GM23338 (cell line): ENCODE measurements around the gene SLC9A8. TPM values are rescaled to one million over a fixed set of nuclear protein-coding genes. Genes with fewer than 3 reads are reported as not detected.

Experiments used
- ATAC-seq: fragments of 200-7000 bp; cut with Tn5 transposase; 3 replicates; pipeline ENCODE4 v1.9.1; 2020
- DNase-seq: peaks from one replicate; pipeline ENCODE4 v3.0.0-alpha.2; 2015; ENCODE audit warnings: low spot score
- H2AFZ ChIP-seq: fragments of 200-600 bp; sonication (generic); 2 replicates; pipeline ENCODE4 v1.8.0; 2016; ENCODE audit warnings: antibody characterized with exemption, mild to moderate bottlenecking, moderate library complexity
- H3F3A ChIP-seq: fragments of 200-600 bp; sonication (generic); replicated peaks from 2 replicates; pipeline ENCODE4 v1.8.0; 2017; ENCODE audit warnings: antibody characterized with exemption, mixed run types, low read depth
- H3K27ac ChIP-seq: fragments of 200-600 bp; sonication (generic); 2 replicates; pipeline ENCODE4 v1.6.1; 2016; ENCODE audit warnings: low read depth
- H3K27me3 ChIP-seq: fragments of 200-600 bp; sonication (generic); 2 replicates; pipeline ENCODE4 v1.8.0; 2016; ENCODE audit warnings: mild to moderate bottlenecking, mixed run types, moderate library complexity; ENCODE audit not compliant: insufficient read depth
- H3K36me3 ChIP-seq: fragments of 200-600 bp; sonication (generic); 2 replicates; pipeline ENCODE4 v1.8.0; 2016; ENCODE audit warnings: mild to moderate bottlenecking; ENCODE audit not compliant: insufficient read depth
- H3K4me1 ChIP-seq: fragments of 200-600 bp; sonication (generic); 2 replicates; pipeline ENCODE4 v1.8.0; 2016; ENCODE audit warnings: mild to moderate bottlenecking, moderate library complexity; ENCODE audit not compliant: insufficient read depth
- H3K4me2 ChIP-seq: fragments of 200-600 bp; sonication (generic); 2 replicates; pipeline ENCODE4 v1.7.1; 2017; ENCODE audit warnings: mixed run types
- H3K4me3 ChIP-seq: fragments of 200-600 bp; sonication (generic); 2 replicates; pipeline ENCODE4 v1.6.1; 2016; ENCODE audit warnings: mixed run types
- H3K79me2 ChIP-seq: fragments of 200-600 bp; sonication (generic); replicated peaks from 2 replicates; pipeline ENCODE4 v1.8.0; 2017; ENCODE audit warnings: mild to moderate bottlenecking; ENCODE audit not compliant: insufficient read depth
- H3K9me2 ChIP-seq: fragments of 200-600 bp; sonication (generic); 2 replicates; pipeline ENCODE4 v1.8.0; 2017; ENCODE audit not compliant: insufficient read depth
- H4K20me1 ChIP-seq: fragments of 200-600 bp; sonication (generic); replicated peaks from 2 replicates; pipeline ENCODE4 v1.8.0; 2017; ENCODE audit warnings: mild to moderate bottlenecking; ENCODE audit not compliant: insufficient read depth
- H3K27ac Mint-ChIP-seq: 2 replicates; pipeline ENCODE4 v1.8.0; 2020; ENCODE audit warnings: inconsistent platforms, mild to moderate bottlenecking, moderate library complexity, mixed read lengths
- H3K27me3 Mint-ChIP-seq: 3 replicates; pipeline ENCODE4 v1.8.0; 2022; ENCODE audit warnings: low read depth, mild to moderate bottlenecking, moderate library complexity, mixed read lengths, inconsistent platforms; ENCODE audit not compliant: insufficient read depth, poor library complexity
- H3K36me3 Mint-ChIP-seq: 3 replicates; pipeline ENCODE4 v1.8.0; 2021; ENCODE audit warnings: low read depth, mild to moderate bottlenecking, inconsistent platforms, moderate library complexity, mixed read lengths
- H3K4me1 Mint-ChIP-seq: 3 replicates; pipeline ENCODE4 v1.8.0; 2020; ENCODE audit warnings: mild to moderate bottlenecking, inconsistent platforms, mixed read lengths
- H3K4me3 Mint-ChIP-seq: 3 replicates; pipeline ENCODE4 v1.8.0; 2021; ENCODE audit warnings: moderate library complexity, mild to moderate bottlenecking, inconsistent platforms, mixed read lengths
- H3K9me3 Mint-ChIP-seq: 3 replicates; pipeline ENCODE4 v1.8.0; 2020; ENCODE audit warnings: moderate library complexity, mild to moderate bottlenecking, inconsistent platforms, mixed read lengths
- CTCF ChIP-seq, 2 experiments: fragments of 200-600 bp in 1 of 2; sonication (generic) in 1 of 2; conservative IDR thresholded peaks; 2 replicates each; pipeline versions ENCODE4 v1.5.1 to v1.6.1; 2016 to 2017; ENCODE audit warnings: antibody characterized with exemption in 2 of 2, low read depth in 2 of 2, mild to moderate bottlenecking in 2 of 2, moderate library complexity in 1 of 2
- EZH2 ChIP-seq: fragments of 200-600 bp; sonication (generic); IDR thresholded peaks from one replicate; pipeline ENCODE4 v1.8.0; 2017; ENCODE audit warnings: antibody characterized with exemption, mild to moderate bottlenecking, low read depth; ENCODE audit not compliant: unreplicated experiment
- EZH2phosphoT487 ChIP-seq: fragments of 200-600 bp; sonication (generic); IDR thresholded peaks from one replicate; pipeline ENCODE4 v1.8.1; 2018; ENCODE audit warnings: antibody characterized with exemption; ENCODE audit not compliant: unreplicated experiment
- JUNB ChIP-seq: IDR thresholded peaks from one replicate; pipeline ENCODE4 v1.6.1; 2016; ENCODE audit warnings: antibody characterized with exemption; ENCODE audit not compliant: unreplicated experiment
- NANOG ChIP-seq: IDR thresholded peaks from 2 replicates; pipeline ENCODE4 v1.6.1; 2016; ENCODE audit warnings: antibody characterized with exemption, borderline replicate concordance
- STAT1 ChIP-seq: IDR thresholded peaks from one replicate; pipeline ENCODE4 v1.6.1; 2016; ENCODE audit warnings: antibody characterized with exemption; ENCODE audit not compliant: unreplicated experiment
- ZNF114 ChIP-seq: fragments of 250-450 bp; sonication (Bioruptor Pico); IDR thresholded peaks from 2 replicates; pipeline ENCODE4 v1.5.0; 2020; ENCODE audit warnings: mild to moderate bottlenecking, moderate library complexity
- polyA plus RNA-seq: library from polyadenylated mRNA; unstranded; fragments of >200 nt; fragmentation: Nextera tagmentation; extraction: Ambion mirVana; gene quantifications from 2 replicates; pipeline ENCODE4 v1.2.1, GENCODE V29; 2016
- total RNA-seq: library from RNA; depleted of rRNA; stranded (reverse); fragments of >200 nt; shearing (Covaris generic); gene quantifications from 2 replicates; pipeline ENCODE4 v1.2.3, GENCODE V29; 2014
- TF ChIP-seq, protein P1 (sequence below): fragments of 250-450 bp; sonication (Bioruptor Pico); IDR thresholded peaks from 2 replicates; pipeline ENCODE4 v1.5.0; 2020; ENCODE audit warnings: mild to moderate bottlenecking, moderate library complexity
- TF ChIP-seq, protein P2 (sequence below): IDR thresholded peaks from one replicate; pipeline ENCODE4 v1.6.1; 2018; ENCODE audit warnings: antibody characterized with exemption; ENCODE audit not compliant: unreplicated experiment

The SLC9A8 gene
- total and polyA plus RNA-seq, 2 experiments from 2014 or later, result 2.6 to 6.4 TPM

DNA sequence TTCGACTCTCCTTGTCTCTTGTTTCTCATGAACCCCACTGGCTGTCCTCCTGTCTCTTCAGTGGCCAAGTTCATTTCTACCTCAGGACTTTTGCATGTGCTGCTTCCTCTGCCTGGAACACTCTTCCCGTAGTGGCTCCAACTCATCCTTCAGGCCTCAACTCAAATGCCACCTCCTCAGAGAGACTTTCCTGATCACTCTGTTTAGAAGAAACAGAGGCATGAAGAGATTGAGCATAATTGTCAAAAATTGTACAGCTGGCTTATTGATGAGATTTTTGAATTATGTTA lies 17.5 kb upstream of the SLC9A8 start (continued):
- TF ChIP-seq, protein P1, sequence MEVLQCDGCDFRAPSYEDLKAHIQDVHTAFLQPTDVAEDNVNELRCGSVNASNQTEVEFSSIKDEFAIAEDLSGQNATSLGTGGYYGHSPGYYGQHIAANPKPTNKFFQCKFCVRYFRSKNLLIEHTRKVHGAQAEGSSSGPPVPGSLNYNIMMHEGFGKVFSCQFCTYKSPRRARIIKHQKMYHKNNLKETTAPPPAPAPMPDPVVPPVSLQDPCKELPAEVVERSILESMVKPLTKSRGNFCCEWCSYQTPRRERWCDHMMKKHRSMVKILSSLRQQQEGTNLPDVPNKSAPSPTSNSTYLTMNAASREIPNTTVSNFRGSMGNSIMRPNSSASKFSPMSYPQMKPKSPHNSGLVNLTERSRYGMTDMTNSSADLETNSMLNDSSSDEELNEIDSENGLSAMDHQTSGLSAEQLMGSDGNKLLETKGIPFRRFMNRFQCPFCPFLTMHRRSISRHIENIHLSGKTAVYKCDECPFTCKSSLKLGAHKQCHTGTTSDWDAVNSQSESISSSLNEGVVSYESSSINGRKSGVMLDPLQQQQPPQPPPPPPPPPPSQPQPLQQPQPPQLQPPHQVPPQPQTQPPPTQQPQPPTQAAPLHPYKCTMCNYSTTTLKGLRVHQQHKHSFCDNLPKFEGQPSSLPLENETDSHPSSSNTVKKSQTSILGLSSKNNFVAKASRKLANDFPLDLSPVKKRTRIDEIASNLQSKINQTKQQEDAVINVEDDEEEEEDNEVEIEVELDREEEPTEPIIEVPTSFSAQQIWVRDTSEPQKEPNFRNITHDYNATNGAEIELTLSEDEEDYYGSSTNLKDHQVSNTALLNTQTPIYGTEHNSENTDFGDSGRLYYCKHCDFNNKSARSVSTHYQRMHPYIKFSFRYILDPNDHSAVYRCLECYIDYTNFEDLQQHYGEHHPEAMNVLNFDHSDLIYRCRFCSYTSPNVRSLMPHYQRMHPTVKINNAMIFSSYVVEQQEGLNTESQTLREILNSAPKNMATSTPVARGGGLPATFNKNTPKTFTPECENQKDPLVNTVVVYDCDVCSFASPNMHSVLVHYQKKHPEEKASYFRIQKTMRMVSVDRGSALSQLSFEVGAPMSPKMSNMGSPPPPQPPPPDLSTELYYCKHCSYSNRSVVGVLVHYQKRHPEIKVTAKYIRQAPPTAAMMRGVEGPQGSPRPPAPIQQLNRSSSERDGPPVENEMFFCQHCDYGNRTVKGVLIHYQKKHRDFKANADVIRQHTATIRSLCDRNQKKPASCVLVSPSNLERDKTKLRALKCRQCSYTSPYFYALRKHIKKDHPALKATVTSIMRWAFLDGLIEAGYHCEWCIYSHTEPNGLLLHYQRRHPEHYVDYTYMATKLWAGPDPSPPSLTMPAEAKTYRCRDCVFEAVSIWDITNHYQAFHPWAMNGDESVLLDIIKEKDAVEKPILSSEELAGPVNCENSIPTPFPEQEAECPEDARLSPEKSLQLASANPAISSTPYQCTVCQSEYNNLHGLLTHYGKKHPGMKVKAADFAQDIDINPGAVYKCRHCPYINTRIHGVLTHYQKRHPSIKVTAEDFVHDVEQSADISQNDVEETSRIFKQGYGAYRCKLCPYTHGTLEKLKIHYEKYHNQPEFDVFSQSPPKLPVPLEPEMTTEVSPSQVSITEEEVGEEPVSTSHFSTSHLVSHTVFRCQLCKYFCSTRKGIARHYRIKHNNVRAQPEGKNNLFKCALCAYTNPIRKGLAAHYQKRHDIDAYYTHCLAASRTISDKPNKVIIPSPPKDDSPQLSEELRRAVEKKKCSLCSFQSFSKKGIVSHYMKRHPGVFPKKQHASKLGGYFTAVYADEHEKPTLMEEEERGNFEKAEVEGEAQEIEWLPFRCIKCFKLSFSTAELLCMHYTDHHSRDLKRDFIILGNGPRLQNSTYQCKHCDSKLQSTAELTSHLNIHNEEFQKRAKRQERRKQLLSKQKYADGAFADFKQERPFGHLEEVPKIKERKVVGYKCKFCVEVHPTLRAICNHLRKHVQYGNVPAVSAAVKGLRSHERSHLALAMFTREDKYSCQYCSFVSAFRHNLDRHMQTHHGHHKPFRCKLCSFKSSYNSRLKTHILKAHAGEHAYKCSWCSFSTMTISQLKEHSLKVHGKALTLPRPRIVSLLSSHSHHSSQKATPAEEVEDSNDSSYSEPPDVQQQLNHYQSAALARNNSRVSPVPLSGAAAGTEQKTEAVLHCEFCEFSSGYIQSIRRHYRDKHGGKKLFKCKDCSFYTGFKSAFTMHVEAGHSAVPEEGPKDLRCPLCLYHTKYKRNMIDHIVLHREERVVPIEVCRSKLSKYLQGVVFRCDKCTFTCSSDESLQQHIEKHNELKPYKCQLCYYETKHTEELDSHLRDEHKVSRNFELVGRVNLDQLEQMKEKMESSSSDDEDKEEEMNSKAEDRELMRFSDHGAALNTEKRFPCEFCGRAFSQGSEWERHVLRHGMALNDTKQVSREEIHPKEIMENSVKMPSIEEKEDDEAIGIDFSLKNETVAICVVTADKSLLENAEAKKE (CRISPR knock-in tag), result no peak
- TF ChIP-seq EZH2phosphoT487 (no peak), JUNB (no peak), NANOG (no peak)
- TF ChIP-seq, protein P2, sequence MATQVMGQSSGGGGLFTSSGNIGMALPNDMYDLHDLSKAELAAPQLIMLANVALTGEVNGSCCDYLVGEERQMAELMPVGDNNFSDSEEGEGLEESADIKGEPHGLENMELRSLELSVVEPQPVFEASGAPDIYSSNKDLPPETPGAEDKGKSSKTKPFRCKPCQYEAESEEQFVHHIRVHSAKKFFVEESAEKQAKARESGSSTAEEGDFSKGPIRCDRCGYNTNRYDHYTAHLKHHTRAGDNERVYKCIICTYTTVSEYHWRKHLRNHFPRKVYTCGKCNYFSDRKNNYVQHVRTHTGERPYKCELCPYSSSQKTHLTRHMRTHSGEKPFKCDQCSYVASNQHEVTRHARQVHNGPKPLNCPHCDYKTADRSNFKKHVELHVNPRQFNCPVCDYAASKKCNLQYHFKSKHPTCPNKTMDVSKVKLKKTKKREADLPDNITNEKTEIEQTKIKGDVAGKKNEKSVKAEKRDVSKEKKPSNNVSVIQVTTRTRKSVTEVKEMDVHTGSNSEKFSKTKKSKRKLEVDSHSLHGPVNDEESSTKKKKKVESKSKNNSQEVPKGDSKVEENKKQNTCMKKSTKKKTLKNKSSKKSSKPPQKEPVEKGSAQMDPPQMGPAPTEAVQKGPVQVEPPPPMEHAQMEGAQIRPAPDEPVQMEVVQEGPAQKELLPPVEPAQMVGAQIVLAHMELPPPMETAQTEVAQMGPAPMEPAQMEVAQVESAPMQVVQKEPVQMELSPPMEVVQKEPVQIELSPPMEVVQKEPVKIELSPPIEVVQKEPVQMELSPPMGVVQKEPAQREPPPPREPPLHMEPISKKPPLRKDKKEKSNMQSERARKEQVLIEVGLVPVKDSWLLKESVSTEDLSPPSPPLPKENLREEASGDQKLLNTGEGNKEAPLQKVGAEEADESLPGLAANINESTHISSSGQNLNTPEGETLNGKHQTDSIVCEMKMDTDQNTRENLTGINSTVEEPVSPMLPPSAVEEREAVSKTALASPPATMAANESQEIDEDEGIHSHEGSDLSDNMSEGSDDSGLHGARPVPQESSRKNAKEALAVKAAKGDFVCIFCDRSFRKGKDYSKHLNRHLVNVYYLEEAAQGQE, result no peak

GRCh38 chr20:49796600-49797343 lies 15.9 kb upstream of the SLC9A8 start:
- no peaks in the 10 kb centered on the region for H3K36me3 Mint-ChIP-seq
- Histone ChIP-seq H3K36me3 (no peaks in the 10 kb centered on the region), H2AFZ (no peak overlapping the region; the same call in 1 of the 2 replicates), H3K9me2 (no peaks in the 10 kb centered on the region), H3K4me3 (no peak overlapping the region), H3F3A (no peaks in the 10 kb centered on the region), H3K4me2 (no peak overlapping the region), H3K27ac (no peak overlapping the region), H3K27me3 (no peaks in the 10 kb centered on the region), H3K79me2 (no peaks in the 10 kb centered on the region), H4K20me1 (no peaks in the 10 kb centered on the region), H3K4me1 (no peaks in the 10 kb centered on the region)
- no peak overlapping the region for H3K4me3 Mint-ChIP-seq
- no peaks in the 10 kb centered on the region for H3K4me1 Mint-ChIP-seq
- H3K9me3 Mint-ChIP-seq, result no peaks in the 10 kb centered on the region
- no peak for DNase-seq
- no peak for ATAC-seq
- H3K27me3 Mint-ChIP-seq, result no peaks in the 10 kb centered on the region
- no peak overlapping the region for H3K27ac Mint-ChIP-seq
- TF ChIP-seq, protein P2, result no peak
- TF ChIP-seq EZH2, result no peak
- no peak for TF ChIP-seq ZNF114 (CRISPR knock-in tag)
- no peak for TF ChIP-seq CTCF (conservative IDR thresholded peaks at IDR 0.05; ENCODE audit: low read depth in 2 of 2)
- no peak for TF ChIP-seq NANOG
- no peak for TF ChIP-seq STAT1
- no peak for TF ChIP-seq JUNB
